A673 (cell line): ENCODE measurements around the gene POMZP3.
"Not testable (repeated sequence)": the region's sequence is repeated elsewhere in the genome, so short reads cannot be mapped to it uniquely, and the experiment has no call there.

ENCODE experiments used
- CTCF ChIP-seq: fragments of 300-800, 200-600 bp; sonication (generic); conservative IDR thresholded peaks from 2 replicates; pipeline ENCODE4 v1.5.1; 2017; ENCODE audit warnings: low read depth, mild to moderate bottlenecking, antibody characterized with exemption, low read length, moderate library complexity, mixed read lengths
- EZH2 ChIP-seq: fragments of 200-600 bp; sonication (generic); IDR thresholded peaks from 2 replicates; pipeline ENCODE4 v1.6.1; 2017; ENCODE audit warnings: borderline replicate concordance, low read depth, mild to moderate bottlenecking, mixed read lengths, antibody characterized with exemption, low read length; ENCODE audit not compliant: poor library complexity, severe bottlenecking

GRCh38 chr7:76575431-76575830 lies 51.6 kb downstream of the POMZP3 start:
- not testable (repeated sequence) for TF ChIP-seq CTCF, EZH2
